Measurements from ENCODE around the gene COL27A1.

The COL27A1 gene

GRCh38 chr9:114228016-114228808, 72.9 kb downstream of the COL27A1 start:
- no peak for TF ChIP-seq CTCF (IDR thresholded peaks at IDR 0.05; ENCODE audit: low read depth, low read length)
- no peak overlapping the region for H3K4me3 ChIP-seq (ENCODE audit: low read depth, low read length)

- no peak overlapping the region for H3K4me3 ChIP-seq (ENCODE audit: low read depth, low read length)
- no peak for TF ChIP-seq CTCF (IDR thresholded peaks at IDR 0.05; ENCODE audit: low read depth, low read length)
Measured at GRCh38 chr9:114229295-114229694, 74.0 kb downstream of the COL27A1 start.

GRCh38 chr9:114230068-114230467, 74.7 kb downstream of the COL27A1 start:
- no peak overlapping the region for H3K4me3 ChIP-seq (ENCODE audit: low read depth, low read length)
- TF ChIP-seq CTCF (IDR thresholded peaks at IDR 0.05; ENCODE audit: low read depth, low read length), result no peak

GRCh38 chr9:114231273-114231672, 75.9 kb downstream of the COL27A1 start:
- no peak overlapping the region for H3K4me3 ChIP-seq (ENCODE audit: low read depth, low read length)
- no peak for TF ChIP-seq CTCF (IDR thresholded peaks at IDR 0.05; ENCODE audit: low read depth, low read length)

- no peak for TF ChIP-seq CTCF (IDR thresholded peaks at IDR 0.05; ENCODE audit: low read depth, low read length)
- H3K4me3 ChIP-seq (ENCODE audit: low read depth, low read length), result no peak overlapping the region
Measured at GRCh38 chr9:114231719-114232449, 76.5 kb downstream of the COL27A1 start.

GRCh38 chr9:114233491-114234185, 78.3 kb downstream of the COL27A1 start:
- TF ChIP-seq CTCF (IDR thresholded peaks at IDR 0.05; ENCODE audit: low read depth, low read length), result no peak
- no peak overlapping the region for H3K4me3 ChIP-seq (ENCODE audit: low read depth, low read length)

Measured in WI38 (cell line).